Dendritic cell treated with granulocyte-macrophage colony-stimulating factor and Interleukin-4, amounts not matched to agents 40 ng/mL and 50 ng/mL, for 4 days (primary cell): Measurements from ENCODE around the gene RBPMS2.
"Not testable (repeated sequence)": the region's sequence is repeated elsewhere in the genome, so short reads cannot be mapped to it uniquely, and the experiment has no call there.

Source experiments
- H3K27ac Mint-ChIP-seq: one replicate; pipeline ENCODE4 v1.8.0; 2022; ENCODE audit warnings: mild to moderate bottlenecking, mixed read lengths
- H3K27me3 Mint-ChIP-seq: one replicate; pipeline ENCODE4 v1.8.0; 2022; ENCODE audit warnings: mild to moderate bottlenecking, mixed read lengths
- H3K36me3 Mint-ChIP-seq: one replicate; pipeline ENCODE4 v1.8.0; 2022; ENCODE audit warnings: low read depth, mixed read lengths
- H3K4me1 Mint-ChIP-seq: one replicate; pipeline ENCODE4 v1.8.0; 2022; ENCODE audit warnings: low read depth, mixed read lengths
- H3K4me3 Mint-ChIP-seq: one replicate; pipeline ENCODE4 v1.8.0; 2022; ENCODE audit warnings: mild to moderate bottlenecking, moderate library complexity, mixed read lengths
- H3K9me3 Mint-ChIP-seq: one replicate; pipeline ENCODE4 v1.8.0; 2022; ENCODE audit warnings: mixed read lengths
- intact Hi-C: fragments of 100-400 bp; cut with micrococcal nuclease; formaldehyde crosslinking; loops from one replicate; pipeline ENCODE4 v1.15.0; 2022

Gene RBPMS2

GRCh38 chr15:64775551-64776401, at the start of gene RBPMS2:
Gene RBPMS2, minus strand, starts transcription at chr15:64775589. Its CDS starts 270 bp downstream, at chr15:64775319.
- Mint-ChIP-seq H3K4me3 (peak within 1 kb of the TSS; percentile 75), H3K36me3 (no peaks in the 10 kb centered on the region), H3K9me3 (no peaks in the 10 kb centered on the region), H3K27ac (no peak within 1 kb of the TSS), H3K4me1 (no peaks in the 10 kb centered on the region), H3K27me3 (peaks cover 82% of the 10 kb centered on the region)
- intact Hi-C loops: no loop called here

- Mint-ChIP-seq H3K4me1 (peaks cover 36% of the 10 kb centered on the region), H3K27me3 (peaks cover 21% of the 10 kb centered on the region), H3K9me3 (no peaks in the 10 kb centered on the region), H3K36me3 (no peaks in the 10 kb centered on the region), H3K27ac (no peak overlapping the region), H3K4me3 (peak overlapping the region; percentile 65)
- intact Hi-C loops: loop anchor here (2.0 kb wide), 1 partner anchor 16 kb away; the partner anchor contains the start of gene PLEKHO2
These were observed 49.6 kb upstream of the RBPMS2 start for GRCh38 chr15:64824929-64825430.

- intact Hi-C loops: no loop called here
- Mint-ChIP-seq H3K27me3 (no peaks in the 10 kb centered on the region), H3K27ac (no peak overlapping the region), H3K4me1 (peaks cover 19% of the 10 kb centered on the region), H3K4me3 (no peak overlapping the region), H3K36me3 (no peaks in the 10 kb centered on the region), H3K9me3 (no peaks in the 10 kb centered on the region)
These were observed 41.1 kb upstream of the RBPMS2 start for GRCh38 chr15:64816452-64816851.

GRCh38 chr15:64814965-64815364, 39.6 kb upstream of the RBPMS2 start:
- H3K27ac Mint-ChIP-seq, H3K27me3 Mint-ChIP-seq, H3K9me3 Mint-ChIP-seq, intact Hi-C loops, H3K4me3 Mint-ChIP-seq, H3K36me3 Mint-ChIP-seq: not testable (repeated sequence)
- peaks cover 22% of the 10 kb centered on the region for H3K4me1 Mint-ChIP-seq

- H3K27me3 Mint-ChIP-seq, H3K4me3 Mint-ChIP-seq, H3K36me3 Mint-ChIP-seq, intact Hi-C loops, H3K27ac Mint-ChIP-seq, H3K9me3 Mint-ChIP-seq: not testable (repeated sequence)
- H3K4me1 Mint-ChIP-seq: peaks cover 25% of the 10 kb centered on the region
These were observed 38.9 kb upstream of the RBPMS2 start for GRCh38 chr15:64814283-64814682.

- peaks cover 16% of the 10 kb centered on the region for H3K27me3 Mint-ChIP-seq
- peaks cover 25% of the 10 kb centered on the region for H3K4me1 Mint-ChIP-seq
- no peak overlapping the region for H3K27ac Mint-ChIP-seq
- intact Hi-C loops: no loop called here
- no peaks in the 10 kb centered on the region for H3K9me3 Mint-ChIP-seq
- no peak overlapping the region for H3K4me3 Mint-ChIP-seq
- H3K36me3 Mint-ChIP-seq: no peaks in the 10 kb centered on the region
These were observed 37.7 kb upstream of the RBPMS2 start for GRCh38 chr15:64813075-64813474.

GRCh38 chr15:64810497-64811326, 35.3 kb upstream of the RBPMS2 start:
- Mint-ChIP-seq H3K4me1 (peaks cover 25% of the 10 kb centered on the region), H3K9me3 (no peaks in the 10 kb centered on the region), H3K36me3 (no peaks in the 10 kb centered on the region), H3K27ac (no peak overlapping the region), H3K27me3 (peaks cover 23% of the 10 kb centered on the region), H3K4me3 (no peak overlapping the region)
- intact Hi-C loops: loop anchor here (1.0 kb wide), 1 partner anchor 79 kb away; no protein-coding TSS in a partner anchor

- Mint-ChIP-seq H3K4me1 (peaks cover 18% of the 10 kb centered on the region), H3K27ac (no peak overlapping the region), H3K27me3 (peaks cover 24% of the 10 kb centered on the region), H3K9me3 (no peaks in the 10 kb centered on the region), H3K4me3 (no peak overlapping the region), H3K36me3 (no peaks in the 10 kb centered on the region)
- intact Hi-C loops: loop anchor here (1.0 kb wide), 1 partner anchor 79 kb away; no protein-coding TSS in a partner anchor
These were observed 34.5 kb upstream of the RBPMS2 start for GRCh38 chr15:64809649-64810496.

- intact Hi-C loops: no loop called here
- H3K27me3 Mint-ChIP-seq: peaks cover 28% of the 10 kb centered on the region
- H3K9me3 Mint-ChIP-seq: no peaks in the 10 kb centered on the region
- H3K36me3 Mint-ChIP-seq: no peaks in the 10 kb centered on the region
- peaks cover 15% of the 10 kb centered on the region for H3K4me1 Mint-ChIP-seq
- no peak overlapping the region for H3K4me3 Mint-ChIP-seq
- no peak overlapping the region for H3K27ac Mint-ChIP-seq
These were observed 33.5 kb upstream of the RBPMS2 start for GRCh38 chr15:64808785-64809453.

GRCh38 chr15:64807751-64808222, 32.4 kb upstream of the RBPMS2 start:
- no peaks in the 10 kb centered on the region for H3K36me3 Mint-ChIP-seq
- no peaks in the 10 kb centered on the region for H3K9me3 Mint-ChIP-seq
- intact Hi-C loops: no loop called here
- peaks cover 30% of the 10 kb centered on the region for H3K27me3 Mint-ChIP-seq
- H3K4me1 Mint-ChIP-seq: peaks cover 8% of the 10 kb centered on the region
- no peak overlapping the region for H3K4me3 Mint-ChIP-seq
- no peak overlapping the region for H3K27ac Mint-ChIP-seq

- no peaks in the 10 kb centered on the region for H3K9me3 Mint-ChIP-seq
- H3K4me1 Mint-ChIP-seq: peaks cover 5% of the 10 kb centered on the region
- intact Hi-C loops: no loop called here
- H3K27ac Mint-ChIP-seq: no peak overlapping the region
- H3K4me3 Mint-ChIP-seq: no peak overlapping the region
- no peaks in the 10 kb centered on the region for H3K36me3 Mint-ChIP-seq
- H3K27me3 Mint-ChIP-seq: peaks cover 30% of the 10 kb centered on the region
These were observed 31.8 kb upstream of the RBPMS2 start for GRCh38 chr15:64807051-64807749.

- Mint-ChIP-seq H3K36me3 (no peaks in the 10 kb centered on the region), H3K27me3 (peaks cover 30% of the 10 kb centered on the region), H3K4me3 (no peak overlapping the region), H3K4me1 (peaks cover 5% of the 10 kb centered on the region), H3K9me3 (no peaks in the 10 kb centered on the region), H3K27ac (no peak overlapping the region)
- intact Hi-C loops: no loop called here
These were observed 31.1 kb upstream of the RBPMS2 start for GRCh38 chr15:64806509-64806908.
